Lower leg skin (tissue), 3 donors: ENCODE results near the gene GAL3ST2.

Experiments
- CTCF ChIP-seq, 3 donors: fragments of 450-650 bp; IDR thresholded peaks; one replicate each; pipeline ENCODE4 v1.5.1; 2016; ENCODE audit warnings: antibody characterized with exemption in 3 of 3, mild to moderate bottlenecking in 3 of 3, moderate library complexity in 2 of 3
- POLR2A ChIP-seq, 2 donors: fragments of 450-650 bp; IDR thresholded peaks; one replicate each; pipeline ENCODE4 v1.6.1; 2016 to 2017; ENCODE audit warnings: antibody characterized with exemption in 2 of 2, mild to moderate bottlenecking in 1 of 2, moderate library complexity in 1 of 2

GRCh38 chr2:241763551-241764274 is 12.9 kb upstream of the GAL3ST2 start:
- TF ChIP-seq CTCF (IDR thresholded peaks at IDR 0.05) (no peak), POLR2A (IDR thresholded peaks at IDR 0.05) (no peak)
